ENCODE data around the gene NLRP6. TPM values are rescaled to one million over a fixed set of nuclear protein-coding genes. Genes with fewer than 3 reads are reported as not detected.
"Not testable (repeated sequence)": the region's sequence is repeated elsewhere in the genome, so short reads cannot be mapped to it uniquely, and the experiment has no call there.

The NLRP6 gene
- total RNA-seq, 1 experiment from 2014 or later: not detected

DNA sequence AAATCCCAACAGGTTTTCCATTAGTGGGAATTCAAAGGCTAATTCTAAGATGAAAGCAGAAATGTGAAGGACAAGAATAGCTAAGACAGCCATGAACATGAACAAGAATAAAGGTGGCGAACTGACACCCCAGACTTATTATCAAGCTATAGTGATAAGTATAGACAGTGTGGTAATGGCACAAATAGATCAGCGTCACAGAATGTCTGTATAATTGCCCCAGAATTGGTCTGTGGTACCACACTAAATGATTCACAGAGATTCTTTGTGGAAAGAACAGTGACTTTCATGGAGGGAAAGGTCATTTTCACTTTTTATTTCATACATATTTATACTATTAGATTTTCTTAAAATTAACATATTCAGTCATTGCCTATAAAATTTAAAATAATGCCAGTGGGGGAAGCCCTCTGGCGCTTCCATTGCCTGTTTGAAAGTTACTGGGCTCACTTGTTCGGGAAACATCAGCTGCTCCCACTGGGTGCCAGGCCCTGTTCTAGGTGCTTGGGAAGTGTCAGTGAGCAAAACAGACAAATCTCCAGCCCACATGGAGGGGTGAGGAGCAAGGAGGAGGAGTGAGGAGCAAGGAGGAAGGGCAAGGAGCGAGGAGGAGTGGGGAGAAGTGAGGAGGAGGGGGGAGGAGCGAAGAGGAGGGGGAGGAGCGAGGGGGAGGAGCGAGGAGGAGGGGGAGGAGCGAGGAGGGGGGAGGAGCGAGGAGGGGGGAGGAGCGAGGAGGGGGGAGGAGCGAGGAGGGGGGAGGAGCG lies 11.3 kb upstream of the NLRP6 start:
- ChIA-PET POLR2A (ENCODE audit: low non-redundant PET) (interaction anchor here (0.6 kb wide), 1 partner anchor 125 kb away, joined by 3 read pairs; no protein-coding TSS in a partner anchor), CTCF (no interaction called here)
- no TSS peak for BruUV-seq (replicated peaks)

DNA sequence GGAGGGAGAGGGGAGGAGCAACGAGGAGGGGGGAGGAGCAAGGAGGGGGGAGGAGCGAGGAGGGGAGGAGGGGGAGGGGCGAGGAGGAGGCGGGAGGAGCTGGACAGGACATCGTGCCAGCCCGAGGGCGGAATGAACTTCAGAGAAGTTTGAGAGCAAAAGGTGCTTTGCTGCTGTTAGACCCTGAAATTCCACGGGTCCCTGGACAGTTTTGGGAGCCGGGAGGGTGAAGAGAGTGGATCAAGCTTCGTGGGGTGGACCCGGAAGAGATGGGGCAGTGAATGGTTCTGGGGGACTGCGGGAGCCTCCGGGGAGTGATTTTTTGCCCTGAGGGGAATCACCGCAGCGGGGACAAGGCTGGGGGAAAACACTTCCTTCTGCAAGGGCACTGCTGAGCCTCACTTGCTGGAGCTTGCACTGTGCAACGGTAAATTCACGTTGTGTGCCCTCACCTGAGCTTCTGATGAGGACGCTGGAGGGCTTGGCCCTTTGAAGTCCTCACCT lies 10.7 kb upstream of the NLRP6 start:
- no peaks in the 10 kb centered on the region for H3K9me3 ChIP-seq (ENCODE audit: low read depth, low read length, poor library complexity, severe bottlenecking)
- no peak overlapping the region for H3K27ac ChIP-seq (ENCODE audit: low read depth, low read length, poor library complexity, severe bottlenecking)
- H3K4me1 ChIP-seq (ENCODE audit: insufficient read depth, low read length, poor library complexity, severe bottlenecking): no peaks in the 10 kb centered on the region
- intact Hi-C loops (cut with micrococcal nuclease; ENCODE audit: unreplicated experiment): no loop called here
- H3K4me3 ChIP-seq (ENCODE audit: low read depth, low read length, poor library complexity, severe bottlenecking): no peak overlapping the region
- CTCF ChIA-PET: no interaction called here
- no TSS peak for BruUV-seq (replicated peaks)
- POLR2A ChIA-PET (ENCODE audit: low non-redundant PET): no interaction called here
- no peaks in the 10 kb centered on the region for H3K27me3 ChIP-seq (replicated peaks; ENCODE audit: insufficient read depth, low read depth, low read length, poor library complexity)
- no peak for DNase-seq (ENCODE audit: low spot score)
- H3K36me3 ChIP-seq (ENCODE audit: insufficient read depth, low read length, poor library complexity, severe bottlenecking): no peaks in the 10 kb centered on the region
- TF ChIP-seq, protein P1, sequence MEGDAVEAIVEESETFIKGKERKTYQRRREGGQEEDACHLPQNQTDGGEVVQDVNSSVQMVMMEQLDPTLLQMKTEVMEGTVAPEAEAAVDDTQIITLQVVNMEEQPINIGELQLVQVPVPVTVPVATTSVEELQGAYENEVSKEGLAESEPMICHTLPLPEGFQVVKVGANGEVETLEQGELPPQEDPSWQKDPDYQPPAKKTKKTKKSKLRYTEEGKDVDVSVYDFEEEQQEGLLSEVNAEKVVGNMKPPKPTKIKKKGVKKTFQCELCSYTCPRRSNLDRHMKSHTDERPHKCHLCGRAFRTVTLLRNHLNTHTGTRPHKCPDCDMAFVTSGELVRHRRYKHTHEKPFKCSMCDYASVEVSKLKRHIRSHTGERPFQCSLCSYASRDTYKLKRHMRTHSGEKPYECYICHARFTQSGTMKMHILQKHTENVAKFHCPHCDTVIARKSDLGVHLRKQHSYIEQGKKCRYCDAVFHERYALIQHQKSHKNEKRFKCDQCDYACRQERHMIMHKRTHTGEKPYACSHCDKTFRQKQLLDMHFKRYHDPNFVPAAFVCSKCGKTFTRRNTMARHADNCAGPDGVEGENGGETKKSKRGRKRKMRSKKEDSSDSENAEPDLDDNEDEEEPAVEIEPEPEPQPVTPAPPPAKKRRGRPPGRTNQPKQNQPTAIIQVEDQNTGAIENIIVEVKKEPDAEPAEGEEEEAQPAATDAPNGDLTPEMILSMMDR (conservative IDR thresholded peaks at IDR 0.05; ENCODE audit: low read depth, low read length): no peak
- no peak for TF ChIP-seq EZH2 (IDR thresholded peaks at IDR 0.05; ENCODE audit: borderline replicate concordance, low read depth, low read length, poor library complexity, severe bottlenecking)

More for the DNA sequence above, 11.3 kb upstream of the NLRP6 start:
- no peaks in the 10 kb centered on the region for H3K9me3 ChIP-seq (ENCODE audit: low read depth, low read length, poor library complexity, severe bottlenecking)
- no peaks in the 10 kb centered on the region for H3K4me1 ChIP-seq (ENCODE audit: insufficient read depth, low read length, poor library complexity, severe bottlenecking)
- no peak overlapping the region for H3K27ac ChIP-seq (ENCODE audit: low read depth, low read length, poor library complexity, severe bottlenecking)
- no peak for TF ChIP-seq EZH2 (IDR thresholded peaks at IDR 0.05; ENCODE audit: borderline replicate concordance, low read depth, low read length, poor library complexity, severe bottlenecking)
- TF ChIP-seq, protein P1 (conservative IDR thresholded peaks at IDR 0.05; ENCODE audit: low read depth, low read length): no peak
- no peak for DNase-seq (ENCODE audit: low spot score)
- intact Hi-C loops (cut with micrococcal nuclease; ENCODE audit: unreplicated experiment): no loop called here
- H3K27me3 ChIP-seq (replicated peaks; ENCODE audit: insufficient read depth, low read depth, low read length, poor library complexity): no peaks in the 10 kb centered on the region
- H3K36me3 ChIP-seq (ENCODE audit: insufficient read depth, low read length, poor library complexity, severe bottlenecking): no peaks in the 10 kb centered on the region
- no peak overlapping the region for H3K4me3 ChIP-seq (ENCODE audit: low read depth, low read length, poor library complexity, severe bottlenecking)

DNA sequence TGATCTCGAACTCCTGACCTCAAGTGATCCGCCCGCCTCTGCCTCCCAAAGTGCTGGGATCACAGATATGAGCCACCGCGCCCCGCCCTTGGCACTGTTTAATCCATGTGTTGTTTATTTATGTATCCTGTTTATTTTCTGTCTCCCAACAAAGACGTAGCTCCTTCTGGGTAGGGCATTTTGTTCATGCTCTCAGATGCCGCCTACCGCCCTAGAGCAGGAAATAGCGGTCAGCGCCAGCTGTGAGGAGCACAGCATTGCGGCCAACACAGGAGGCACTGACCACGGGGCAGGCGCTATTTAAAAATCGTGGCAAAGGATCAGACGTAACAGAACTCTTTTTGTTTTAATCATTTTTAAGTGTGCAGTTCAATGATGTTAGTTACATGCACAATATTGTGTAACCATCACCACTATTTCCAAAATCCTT lies 9.5 kb upstream of the NLRP6 start:
- intact Hi-C loops (cut with micrococcal nuclease; ENCODE audit: unreplicated experiment); H3K9me3 ChIP-seq (ENCODE audit: low read depth, low read length, poor library complexity, severe bottlenecking); H3K4me1 ChIP-seq (ENCODE audit: insufficient read depth, low read length, poor library complexity, severe bottlenecking); BruUV-seq (replicated peaks); H3K27ac ChIP-seq (ENCODE audit: low read depth, low read length, poor library complexity, severe bottlenecking); DNase-seq (ENCODE audit: low spot score); H3K27me3 ChIP-seq (replicated peaks; ENCODE audit: insufficient read depth, low read depth, low read length, poor library complexity); POLR2A ChIA-PET (ENCODE audit: low non-redundant PET); CTCF ChIA-PET; H3K36me3 ChIP-seq (ENCODE audit: insufficient read depth, low read length, poor library complexity, severe bottlenecking): not testable (repeated sequence)
- H3K4me3 ChIP-seq (ENCODE audit: low read depth, low read length, poor library complexity, severe bottlenecking): peak overlapping the region; percentile 36

All from A673 (cell line).